Endothelial cell (in vitro differentiated cells): Measurements from ENCODE around the gene HES3. TPM values are rescaled to one million over a fixed set of nuclear protein-coding genes. Genes with fewer than 3 reads are reported as not detected.

ENCODE experiments used
- DNase-seq: peaks from one replicate; pipeline ENCODE4 v3.0.0; 2021; ENCODE audit warnings: low spot score
- H3K27ac Mint-ChIP-seq: one replicate; pipeline ENCODE4 v1.8.0; 2021; ENCODE audit warnings: mixed read lengths, inconsistent platforms; ENCODE audit not compliant: unreplicated experiment
- H3K27me3 Mint-ChIP-seq: one replicate; pipeline ENCODE4 v1.8.0; 2021; ENCODE audit warnings: mild to moderate bottlenecking, moderate library complexity, mixed read lengths, inconsistent platforms; ENCODE audit not compliant: unreplicated experiment
- H3K36me3 Mint-ChIP-seq: one replicate; pipeline ENCODE4 v1.8.0; 2021; ENCODE audit warnings: mild to moderate bottlenecking, low read depth, mixed read lengths, inconsistent platforms; ENCODE audit not compliant: unreplicated experiment
- H3K4me1 Mint-ChIP-seq: one replicate; pipeline ENCODE4 v1.8.0; 2021; ENCODE audit warnings: mild to moderate bottlenecking, mixed read lengths, inconsistent platforms; ENCODE audit not compliant: unreplicated experiment
- H3K4me3 Mint-ChIP-seq: one replicate; pipeline ENCODE4 v1.8.0; 2021; ENCODE audit warnings: mild to moderate bottlenecking, mixed read lengths, inconsistent platforms; ENCODE audit not compliant: unreplicated experiment
- H3K9me3 Mint-ChIP-seq: one replicate; pipeline ENCODE4 v1.8.0; 2021; ENCODE audit warnings: mixed read lengths, inconsistent platforms; ENCODE audit not compliant: unreplicated experiment
- total RNA-seq: library from RNA; stranded (reverse); fragmentation: NEBNext Ultra II Directional; extraction: Animal tissue kit (Norgen Biotek cat#: 25700); gene quantifications from one replicate; pipeline ENCODE4 v1.2.1, GENCODE V29; 2021; ENCODE audit not compliant: unreplicated experiment
- TF ChIP-seq, protein P1 (sequence below): fragments of 200-600 bp; sonication (generic); IDR thresholded peaks from one replicate; pipeline ENCODE4 v1.5.0; 2021; ENCODE audit warnings: antibody characterized with exemption; ENCODE audit not compliant: unreplicated experiment

HES3 gene
- total RNA-seq, 1 donor from 2014 or later, result not detected

DNA sequence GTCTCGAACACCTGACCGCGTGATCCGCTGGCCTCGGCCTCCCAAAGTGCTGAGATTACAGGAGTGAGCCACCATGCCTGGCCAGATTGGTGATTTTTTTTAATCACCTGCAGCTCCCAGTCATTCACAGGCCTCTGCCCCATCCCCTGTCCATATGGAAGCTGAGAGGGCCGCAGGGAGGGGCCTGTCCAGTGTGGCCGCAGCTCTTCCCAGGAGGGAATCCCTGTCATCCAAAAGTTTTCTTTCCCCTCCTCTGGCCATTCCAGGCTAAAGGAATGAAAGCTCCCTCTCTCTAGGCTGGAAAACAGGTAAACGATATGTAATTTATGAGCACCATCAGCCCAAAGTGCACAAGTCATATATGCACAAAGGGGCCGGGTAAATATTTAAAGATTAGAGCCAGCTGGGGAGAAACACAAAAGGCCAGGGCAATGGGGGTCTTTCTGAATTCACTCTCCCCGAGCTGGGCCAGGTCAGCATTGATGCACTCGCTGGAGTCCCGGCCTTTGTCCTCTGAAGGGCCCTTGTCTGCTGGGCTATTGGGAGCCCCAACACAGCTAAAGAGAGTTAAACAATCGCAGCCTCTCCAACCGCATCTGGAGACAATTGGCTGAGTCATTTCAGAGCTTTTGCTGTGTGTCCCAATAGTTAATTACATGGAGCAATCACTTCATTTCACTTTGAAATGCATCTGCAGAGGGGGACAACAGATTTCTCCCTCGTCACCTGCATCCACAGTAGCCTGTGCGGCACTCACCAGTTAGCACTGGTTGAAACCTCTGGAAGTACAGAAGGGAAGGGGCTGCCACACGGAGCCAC is 3.8 kb upstream of the HES3 start:
- Mint-ChIP-seq H3K4me1 (peaks cover 13% of the 10 kb centered on the region), H3K27me3 (peaks cover 16% of the 10 kb centered on the region), H3K4me3 (no peak overlapping the region), H3K27ac (no peak overlapping the region), H3K36me3 (no peaks in the 10 kb centered on the region), H3K9me3 (no peaks in the 10 kb centered on the region)
- TF ChIP-seq, protein P1, sequence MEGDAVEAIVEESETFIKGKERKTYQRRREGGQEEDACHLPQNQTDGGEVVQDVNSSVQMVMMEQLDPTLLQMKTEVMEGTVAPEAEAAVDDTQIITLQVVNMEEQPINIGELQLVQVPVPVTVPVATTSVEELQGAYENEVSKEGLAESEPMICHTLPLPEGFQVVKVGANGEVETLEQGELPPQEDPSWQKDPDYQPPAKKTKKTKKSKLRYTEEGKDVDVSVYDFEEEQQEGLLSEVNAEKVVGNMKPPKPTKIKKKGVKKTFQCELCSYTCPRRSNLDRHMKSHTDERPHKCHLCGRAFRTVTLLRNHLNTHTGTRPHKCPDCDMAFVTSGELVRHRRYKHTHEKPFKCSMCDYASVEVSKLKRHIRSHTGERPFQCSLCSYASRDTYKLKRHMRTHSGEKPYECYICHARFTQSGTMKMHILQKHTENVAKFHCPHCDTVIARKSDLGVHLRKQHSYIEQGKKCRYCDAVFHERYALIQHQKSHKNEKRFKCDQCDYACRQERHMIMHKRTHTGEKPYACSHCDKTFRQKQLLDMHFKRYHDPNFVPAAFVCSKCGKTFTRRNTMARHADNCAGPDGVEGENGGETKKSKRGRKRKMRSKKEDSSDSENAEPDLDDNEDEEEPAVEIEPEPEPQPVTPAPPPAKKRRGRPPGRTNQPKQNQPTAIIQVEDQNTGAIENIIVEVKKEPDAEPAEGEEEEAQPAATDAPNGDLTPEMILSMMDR, result no peak
- DNase-seq, result no peak

DNA sequence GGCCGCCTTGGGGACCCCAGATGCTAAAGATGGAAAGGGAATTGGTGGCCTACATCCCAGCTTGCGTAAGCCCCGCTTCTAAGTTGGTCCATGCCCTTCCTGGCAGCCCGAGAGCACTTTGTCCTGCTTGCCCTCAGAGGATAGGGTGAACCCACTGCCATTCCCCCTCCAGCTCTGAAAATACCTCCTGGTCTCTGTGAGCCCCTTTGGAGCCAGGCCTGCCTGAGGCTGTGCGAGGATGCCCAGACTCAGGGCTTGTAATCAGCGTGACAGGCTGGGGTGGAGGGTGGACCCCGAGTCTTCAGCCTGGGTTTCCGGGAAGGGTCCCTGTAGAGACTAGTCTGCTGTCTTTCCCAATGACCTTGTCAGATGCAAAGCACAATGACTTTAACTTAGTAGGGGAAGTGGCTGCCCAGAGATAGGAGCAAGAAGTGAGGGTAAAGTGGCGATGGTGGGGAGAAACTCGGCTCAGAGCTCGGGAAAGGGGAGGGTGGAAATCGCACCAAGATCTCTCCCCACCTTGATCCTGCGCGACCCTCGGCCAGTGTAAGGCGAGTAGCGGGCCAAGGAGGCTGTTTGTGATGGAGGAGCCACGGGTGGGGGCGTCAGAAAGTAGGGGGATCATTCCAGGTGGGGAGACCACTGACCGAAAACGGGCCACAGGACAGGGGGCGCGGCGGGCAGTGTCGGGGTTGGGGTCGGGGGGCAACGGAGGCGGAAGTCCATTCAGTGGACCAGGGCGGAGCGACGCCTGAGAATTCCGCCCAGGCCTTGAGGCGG is 2.7 kb upstream of the HES3 start:
- peaks cover 13% of the 10 kb centered on the region for H3K4me1 Mint-ChIP-seq
- H3K4me3 Mint-ChIP-seq, result peak overlapping the region; percentile 62
- H3K27me3 Mint-ChIP-seq, result peaks cover 16% of the 10 kb centered on the region
- no peak for DNase-seq
- TF ChIP-seq, protein P1, result no peak
- no peaks in the 10 kb centered on the region for H3K9me3 Mint-ChIP-seq
- H3K27ac Mint-ChIP-seq, result no peak overlapping the region
- no peaks in the 10 kb centered on the region for H3K36me3 Mint-ChIP-seq

DNA sequence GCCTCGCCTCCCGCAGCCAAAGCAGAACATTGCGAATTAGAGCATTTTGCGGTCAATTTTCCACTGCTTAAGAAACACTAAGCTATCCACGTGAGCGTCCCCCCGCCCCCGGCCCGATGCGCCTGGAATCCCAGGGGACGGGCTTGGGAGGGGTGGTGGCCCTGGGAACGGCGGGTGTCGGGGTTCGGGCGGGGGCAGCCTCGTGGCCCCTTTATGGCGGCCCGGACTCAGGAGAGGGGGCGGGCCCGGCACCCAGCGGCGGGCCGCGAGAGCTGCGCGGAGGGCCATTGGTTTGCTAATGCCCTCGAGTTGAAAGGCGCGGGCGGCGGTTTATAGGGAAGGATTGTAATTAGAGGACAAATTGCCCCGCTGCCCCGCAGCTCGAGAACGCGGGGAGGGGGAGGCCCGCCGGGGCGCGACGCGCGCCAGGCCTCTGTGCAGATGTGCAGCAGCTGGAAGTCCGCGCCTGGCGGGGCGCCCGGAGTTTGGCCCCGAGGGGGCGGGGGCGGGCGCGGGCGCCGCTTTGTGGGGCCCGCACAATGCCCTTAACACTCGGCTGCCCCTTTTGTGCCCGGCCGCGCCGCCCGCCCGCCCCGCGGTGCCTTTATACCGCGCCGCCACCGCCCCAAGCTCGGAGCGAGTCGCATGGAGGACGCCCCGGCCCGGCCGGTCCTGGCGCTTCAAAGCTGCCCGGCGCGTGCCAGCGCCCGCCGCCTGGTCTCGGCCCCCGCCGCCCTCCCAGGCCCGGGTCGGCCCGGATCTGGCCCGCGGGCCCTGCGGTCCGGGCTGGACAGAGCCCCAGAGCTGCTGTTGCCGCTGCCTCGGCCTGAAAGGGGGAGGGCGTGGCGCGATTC is 1.9 kb upstream of the HES3 start:
- H3K27ac Mint-ChIP-seq, result no peak overlapping the region
- no peak overlapping the region for H3K4me3 Mint-ChIP-seq

DNA sequence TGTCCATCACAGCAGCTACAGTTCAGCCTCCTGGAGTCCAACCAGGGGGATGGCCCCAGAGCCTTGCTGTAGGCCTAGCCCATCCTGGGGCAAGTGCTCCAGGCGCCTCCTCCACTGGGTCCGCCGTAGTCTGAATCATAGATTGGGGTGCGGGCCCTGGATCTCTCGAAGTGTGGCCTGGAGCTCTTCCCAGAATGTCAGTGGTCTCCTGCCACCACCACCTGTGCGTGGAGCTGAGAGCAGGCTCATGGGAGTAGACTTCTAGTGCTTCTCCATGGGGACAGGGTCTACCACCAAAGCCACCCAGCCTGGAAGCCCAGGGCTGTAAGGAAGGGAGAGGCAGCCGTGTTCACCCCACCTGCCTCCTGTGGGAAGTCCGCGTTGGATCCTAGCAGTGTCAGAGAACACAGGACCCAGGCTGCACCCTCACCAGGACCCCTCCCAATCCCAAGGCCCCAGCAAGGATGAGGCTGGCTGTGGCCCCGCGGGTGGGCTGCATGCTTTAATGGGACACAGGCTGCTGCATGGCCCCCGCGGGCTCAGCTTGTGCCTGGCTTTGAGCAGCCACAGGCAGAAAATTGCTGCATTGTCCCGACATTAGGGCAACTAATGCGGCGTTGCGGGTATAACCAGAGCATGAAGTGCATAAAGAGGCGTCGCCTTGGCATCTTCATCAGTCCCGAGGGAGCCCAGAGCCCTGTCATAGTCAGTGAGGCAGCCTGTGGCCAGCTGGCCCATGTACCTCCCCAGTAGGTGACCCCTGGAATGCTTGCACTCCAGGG is 735 bp upstream of the HES3 start:
- Mint-ChIP-seq H3K4me3 (no peak overlapping the region), H3K4me1 (peaks cover 13% of the 10 kb centered on the region), H3K36me3 (no peaks in the 10 kb centered on the region), H3K9me3 (no peaks in the 10 kb centered on the region), H3K27ac (no peak overlapping the region), H3K27me3 (peaks cover 24% of the 10 kb centered on the region)
- TF ChIP-seq, protein P1, result no peak
- no peak for DNase-seq

More for the DNA sequence above, 1.9 kb upstream of the HES3 start:
- Mint-ChIP-seq H3K27me3 (peaks cover 23% of the 10 kb centered on the region), H3K4me1 (peaks cover 13% of the 10 kb centered on the region), H3K36me3 (no peaks in the 10 kb centered on the region), H3K9me3 (no peaks in the 10 kb centered on the region)
- TF ChIP-seq, protein P1, result no peak
- no peak for DNase-seq
